Right lobe of liver (tissue), 6 donors: ENCODE results near the gene SLC28A3. TPM values are rescaled to one million over a fixed set of nuclear protein-coding genes. Genes with fewer than 3 reads are reported as not detected.

ENCODE experiments used
- ATAC-seq, 4 donors: fragments of 200-7000 bp; cut with Tn5 transposase; one replicate each; pipeline ENCODE4 v1.9.1; 2020; ENCODE audit warnings: mild to moderate bottlenecking in 4 of 4, moderate library complexity in 4 of 4
- DNase-seq, 3 donors: peaks; one replicate each; pipeline ENCODE4 v3.0.0-alpha.2; 2020
- H3K27ac ChIP-seq, 3 donors: fragments of 200-600 bp; one replicate each; pipeline ENCODE4 v1.8.0; 2022
- H3K27me3 ChIP-seq, 2 donors: fragments of 200-600 bp; one replicate each; pipeline ENCODE4 v1.8.0; 2022
- H3K36me3 ChIP-seq, 4 donors: fragments of 200-600 bp; sonication (generic) in 1 of 4; one replicate each; pipeline versions ENCODE4 v1.5.1 to v1.8.0; 2017 to 2022; ENCODE audit warnings: control low read depth in 1 of 4
- H3K4me1 ChIP-seq, 4 donors: fragments of 200-600 bp; sonication (generic) in 1 of 4; one replicate each; pipeline versions ENCODE4 v1.5.1 to v1.8.0; 2017 to 2022; ENCODE audit warnings: control low read depth in 1 of 4
- H3K4me3 ChIP-seq, 3 donors: fragments of 200-600 bp; one replicate each; pipeline ENCODE4 v1.8.0; 2022
- H3K9me3 ChIP-seq, 4 donors: fragments of 200-600 bp; sonication (generic) in 1 of 4; one replicate each; pipeline versions ENCODE4 v1.5.1 to v1.8.0; 2017 to 2022; ENCODE audit warnings: control low read depth in 1 of 4
- POLR2A ChIP-seq: fragments of 450-650 bp; IDR thresholded peaks from one replicate; pipeline ENCODE4 v1.6.1; 2017; ENCODE audit warnings: antibody characterized with exemption, mild to moderate bottlenecking
- WGBS: methylation state at CpG from one replicate; pipeline ENCODE4 v1.1.6; 2018; ENCODE audit warnings: low coverage, low lambda C conversion rate; ENCODE audit not compliant: insufficient coverage; ENCODE audit errors: missing lambda C conversion rate; 5-methylcytosine and 5-hydroxymethylcytosine counted together
- intact Hi-C, 2 donors: fragments of 100-400 bp; cut with DNase I; formaldehyde crosslinking; loops; one replicate each; pipeline versions ENCODE4 v1.11.2 to v1.14.1; 2022
- total RNA-seq, 6 experiments: library from RNA; depleted of rRNA in 2 of 6; stranded (reverse); fragments of >200 nt in 2 of 6; fragmentation: NEBNext Ultra II Directional in 3 of 6; extraction: Animal tissue kit (Norgen Biotek cat#: 25700) in 3 of 6; gene quantifications; one replicate each; pipeline versions ENCODE4 v1.1.0 to v1.2.4, GENCODE V29; 2016 to 2023
- TF ChIP-seq, protein P1 (sequence below), 4 donors: fragments of 200-600 bp in 3 of 4; fragments of 450-650 bp in 1 of 4; IDR thresholded peaks; one replicate each; pipeline versions ENCODE4 v1.5.1 to v1.8.0; 2016 to 2022; ENCODE audit warnings: antibody characterized with exemption in 4 of 4, mild to moderate bottlenecking in 2 of 4
- donor health status: DM: no; HTN: yes; CAD: no.
- donor health status: DM: no; HTN: no; CAD: no.
- donor health status: DM: no; HTN: no; CAD: no.
- donor health status: DM: no; HTN: yes; CAD: no.
- donor health status: DM: no; HTN: yes; CAD: no.

SLC28A3 gene
- total RNA-seq, 6 experiments from 2014 or later: 0.07 to 0.16 (median 0.12) TPM

DNA sequence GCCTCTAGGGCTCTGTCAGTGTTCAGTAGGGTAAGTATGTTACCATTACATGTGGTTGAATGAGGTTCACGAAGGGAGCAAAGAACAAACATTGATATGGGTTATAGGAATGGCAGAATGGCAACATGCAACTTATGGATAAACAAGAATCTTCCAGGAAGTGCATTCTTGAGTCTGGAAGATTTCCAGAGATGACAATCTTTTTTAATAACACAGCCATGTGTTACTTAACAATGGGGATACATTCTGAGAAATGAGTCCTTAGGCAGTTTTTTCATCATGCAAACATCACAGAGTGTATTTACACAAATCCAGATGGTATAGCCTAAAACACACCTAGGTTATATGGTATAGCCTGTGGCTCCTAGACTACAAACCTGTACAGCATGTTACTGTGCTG, 9.1 kb upstream of the SLC28A3 start:
- H3K27me3 ChIP-seq: no peaks in the 10 kb centered on the region
- 81% methylated on average over 1 of the region's 1 CpG for WGBS
- no peak for DNase-seq
- intact Hi-C loops: no loop called here
- no peak for ATAC-seq
- H3K27ac ChIP-seq: no peak overlapping the region
- no peak for TF ChIP-seq POLR2A
- TF ChIP-seq, protein P1, sequence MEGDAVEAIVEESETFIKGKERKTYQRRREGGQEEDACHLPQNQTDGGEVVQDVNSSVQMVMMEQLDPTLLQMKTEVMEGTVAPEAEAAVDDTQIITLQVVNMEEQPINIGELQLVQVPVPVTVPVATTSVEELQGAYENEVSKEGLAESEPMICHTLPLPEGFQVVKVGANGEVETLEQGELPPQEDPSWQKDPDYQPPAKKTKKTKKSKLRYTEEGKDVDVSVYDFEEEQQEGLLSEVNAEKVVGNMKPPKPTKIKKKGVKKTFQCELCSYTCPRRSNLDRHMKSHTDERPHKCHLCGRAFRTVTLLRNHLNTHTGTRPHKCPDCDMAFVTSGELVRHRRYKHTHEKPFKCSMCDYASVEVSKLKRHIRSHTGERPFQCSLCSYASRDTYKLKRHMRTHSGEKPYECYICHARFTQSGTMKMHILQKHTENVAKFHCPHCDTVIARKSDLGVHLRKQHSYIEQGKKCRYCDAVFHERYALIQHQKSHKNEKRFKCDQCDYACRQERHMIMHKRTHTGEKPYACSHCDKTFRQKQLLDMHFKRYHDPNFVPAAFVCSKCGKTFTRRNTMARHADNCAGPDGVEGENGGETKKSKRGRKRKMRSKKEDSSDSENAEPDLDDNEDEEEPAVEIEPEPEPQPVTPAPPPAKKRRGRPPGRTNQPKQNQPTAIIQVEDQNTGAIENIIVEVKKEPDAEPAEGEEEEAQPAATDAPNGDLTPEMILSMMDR (IDR thresholded peaks at IDR 0.05): no peak
- no peaks in the 10 kb centered on the region for H3K36me3 ChIP-seq
- no peak overlapping the region for H3K4me3 ChIP-seq
- H3K4me1 ChIP-seq: no peaks in the 10 kb centered on the region
- no peaks in the 10 kb centered on the region for H3K9me3 ChIP-seq

DNA sequence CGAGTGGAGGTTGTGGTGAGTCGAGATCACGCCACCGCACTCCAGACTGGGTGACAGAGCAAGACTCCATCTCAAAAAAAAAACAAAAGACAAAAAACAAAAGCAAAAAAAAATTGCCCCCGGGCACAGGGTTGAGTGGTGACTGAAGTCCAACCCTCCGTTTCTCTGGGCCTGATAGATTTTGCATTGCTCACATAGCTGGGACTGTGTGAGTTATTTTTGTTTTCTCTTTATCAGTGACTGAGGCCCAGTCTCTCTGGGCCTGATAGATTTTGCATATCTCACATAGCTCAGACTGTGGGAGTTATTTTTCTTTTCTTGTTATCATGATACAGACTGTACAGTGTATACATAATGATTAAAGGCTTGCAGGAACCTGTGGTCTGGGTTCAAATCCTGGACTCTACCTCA, 2.6 kb upstream of the SLC28A3 start:
- no peak for TF ChIP-seq POLR2A
- TF ChIP-seq, protein P1 (IDR thresholded peaks at IDR 0.05): no peak
- H3K36me3 ChIP-seq: no peaks in the 10 kb centered on the region
- no peak overlapping the region for H3K27ac ChIP-seq
- ATAC-seq: no peak
- no peaks in the 10 kb centered on the region for H3K27me3 ChIP-seq
- intact Hi-C loops: no loop called here
- no peak overlapping the region for H3K4me3 ChIP-seq
- H3K9me3 ChIP-seq: no peaks in the 10 kb centered on the region
- no peaks in the 10 kb centered on the region for H3K4me1 ChIP-seq
- WGBS: 58% methylated on average over 6 of the region's 6 CpGs
- no peak for DNase-seq

GRCh38 chr9:84339962-84340361, 596 bp downstream of the SLC28A3 start:
- Histone ChIP-seq H3K4me1 (no peaks in the 10 kb centered on the region), H3K27ac (no peak overlapping the region), H3K27me3 (no peaks in the 10 kb centered on the region), H3K9me3 (no peaks in the 10 kb centered on the region), H3K36me3 (no peaks in the 10 kb centered on the region), H3K4me3 (no peak overlapping the region)
- 35% methylated on average over 4 of the region's 4 CpGs for WGBS
- TF ChIP-seq, protein P1 (IDR thresholded peaks at IDR 0.05): no peak
- no peak for TF ChIP-seq POLR2A
- intact Hi-C loops: no loop called here
- DNase-seq (no peak), ATAC-seq (no peak)

DNA sequence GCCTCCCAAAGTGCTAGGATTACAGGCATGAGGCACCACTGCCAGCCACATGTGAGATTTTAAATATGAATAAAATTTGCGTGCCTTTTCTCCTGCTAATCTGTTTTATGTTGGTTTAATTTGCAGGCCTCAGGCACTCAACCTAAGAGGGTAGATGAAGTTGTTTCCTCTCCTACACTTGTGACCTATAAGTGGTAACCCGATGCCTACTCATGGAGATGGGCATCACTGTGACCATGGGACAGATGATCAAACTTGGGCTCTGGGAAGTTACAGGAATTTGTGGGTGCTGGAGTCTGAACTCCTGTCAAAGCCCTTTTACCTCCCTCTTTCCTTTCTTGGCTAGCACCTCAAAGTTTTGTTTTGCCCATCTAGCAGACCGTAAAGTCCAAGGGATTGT, 1.1 kb downstream of the SLC28A3 start:
- H3K4me1 ChIP-seq: no peaks in the 10 kb centered on the region
- no peak for TF ChIP-seq POLR2A
- no peaks in the 10 kb centered on the region for H3K36me3 ChIP-seq
- 94% methylated on average over 2 of the region's 3 CpGs for WGBS
- ATAC-seq (no peak), DNase-seq (no peak)
- no peak overlapping the region for H3K27ac ChIP-seq
- H3K9me3 ChIP-seq: no peaks in the 10 kb centered on the region
- H3K4me3 ChIP-seq: no peak overlapping the region
- intact Hi-C loops: no loop called here
- H3K27me3 ChIP-seq: no peaks in the 10 kb centered on the region

DNA sequence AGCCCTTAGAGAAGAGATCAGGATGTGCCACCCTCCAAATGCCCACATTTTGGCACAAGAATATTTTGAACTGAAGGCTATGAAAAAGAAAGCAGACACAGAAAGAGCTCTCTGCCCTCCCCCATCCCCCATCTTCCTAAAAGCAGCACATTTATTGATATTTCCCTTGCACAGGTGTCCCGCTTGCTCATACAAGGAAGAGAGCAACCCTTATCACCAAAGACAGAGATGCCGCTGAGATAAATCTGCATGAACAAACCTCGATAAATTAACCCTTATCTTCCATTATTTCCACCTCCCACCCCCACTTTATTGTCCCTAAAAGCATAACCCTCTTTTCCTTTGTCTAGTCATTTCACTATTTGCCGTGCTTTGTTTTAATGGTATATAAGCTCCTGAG, 1.8 kb downstream of the SLC28A3 start:
- H3K9me3 ChIP-seq: no peaks in the 10 kb centered on the region
- ATAC-seq (no peak), DNase-seq (no peak)
- H3K27me3 ChIP-seq: no peaks in the 10 kb centered on the region
- intact Hi-C loops: no loop called here
- H3K27ac ChIP-seq: no peak overlapping the region
- H3K4me3 ChIP-seq: no peak overlapping the region
- no peaks in the 10 kb centered on the region for H3K36me3 ChIP-seq
- no peak for TF ChIP-seq POLR2A
- TF ChIP-seq, protein P1 (IDR thresholded peaks at IDR 0.05): no peak
- H3K4me1 ChIP-seq: no peaks in the 10 kb centered on the region
- WGBS: 63% methylated on average over 4 of the region's 4 CpGs
